ENCODE results near the gene ANKHD1. TPM values are rescaled to one million over a fixed set of nuclear protein-coding genes. Genes with fewer than 3 reads are reported as not detected.

Gene ANKHD1
- total and polyA plus RNA-seq, 2 of the 8 experiments (the other 6 are each of a cell fraction or from before 2014, with no cell fraction given), result 69.9 to 108 TPM

DNA sequence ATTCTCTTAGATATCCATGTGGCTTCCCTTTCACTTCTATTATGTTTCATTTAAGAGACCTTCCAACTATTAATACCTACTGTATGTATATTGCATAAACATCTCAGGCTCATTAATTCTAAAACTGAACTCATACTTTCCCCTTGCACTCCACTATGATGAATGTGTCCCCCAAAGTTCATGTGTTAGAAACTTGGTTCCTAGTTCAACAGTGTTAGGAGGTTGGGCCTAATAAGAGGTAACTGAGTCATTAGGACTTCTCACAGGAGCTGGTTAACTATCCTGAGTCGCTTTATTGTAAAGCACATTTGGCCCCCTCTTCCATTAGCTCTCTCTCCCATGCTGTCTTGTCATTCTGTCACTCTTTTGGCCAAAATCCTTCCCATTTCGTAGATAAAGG is 22.0 kb downstream of the ANKHD1 start (continued):
- TF ChIP-seq SIN3A (conservative IDR thresholded peaks at IDR 0.05 in 1 of 2, IDR thresholded peaks at IDR 0.05 in 1 of 2; ENCODE audit: low read depth in 1 of 2, low read length in 2 of 2), result no peak
- no peak for TF ChIP-seq SRF (IDR thresholded peaks at IDR 0.05; ENCODE audit: low read depth, low read length)
- TF ChIP-seq KDM1A (IDR thresholded peaks at IDR 0.05; ENCODE audit: borderline replicate concordance, low read length), result no peak
- no peak for TF ChIP-seq GABPA (IDR thresholded peaks at IDR 0.05; ENCODE audit: borderline replicate concordance, insufficient read depth, low read length)
- no peak for TF ChIP-seq EGR1 (IDR thresholded peaks at IDR 0.05; ENCODE audit: borderline replicate concordance, low read depth, low read length)

Data from H1 (cell line).